ENCODE results near the gene EPS15.
A peak's percentile ranks its signal among the peaks of the same experiment; 100 is the strongest.
"Not testable (repeated sequence)": the region's sequence is repeated elsewhere in the genome, so short reads cannot be mapped to it uniquely, and the experiment has no call there.

The EPS15 gene

DNA sequence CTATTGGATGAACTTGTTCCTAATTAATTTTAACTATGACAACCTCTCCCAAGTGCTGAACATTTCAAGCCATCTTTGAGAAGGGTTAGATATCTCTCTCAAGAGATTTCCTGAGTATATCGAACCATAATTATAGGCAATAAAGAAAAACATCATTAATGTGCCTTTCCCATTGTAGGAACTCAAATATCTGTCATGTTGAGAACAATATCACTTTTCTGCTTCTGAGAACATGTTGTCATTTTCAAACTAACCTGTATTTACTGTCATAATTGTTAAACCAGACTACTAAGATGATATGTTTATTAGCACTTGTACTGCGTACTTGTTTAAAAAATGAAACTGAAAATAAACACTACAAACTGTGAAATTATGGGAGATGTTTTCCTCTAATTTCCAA is 4.3 kb downstream of the EPS15 start:
- no peak for DNase-seq

DNA sequence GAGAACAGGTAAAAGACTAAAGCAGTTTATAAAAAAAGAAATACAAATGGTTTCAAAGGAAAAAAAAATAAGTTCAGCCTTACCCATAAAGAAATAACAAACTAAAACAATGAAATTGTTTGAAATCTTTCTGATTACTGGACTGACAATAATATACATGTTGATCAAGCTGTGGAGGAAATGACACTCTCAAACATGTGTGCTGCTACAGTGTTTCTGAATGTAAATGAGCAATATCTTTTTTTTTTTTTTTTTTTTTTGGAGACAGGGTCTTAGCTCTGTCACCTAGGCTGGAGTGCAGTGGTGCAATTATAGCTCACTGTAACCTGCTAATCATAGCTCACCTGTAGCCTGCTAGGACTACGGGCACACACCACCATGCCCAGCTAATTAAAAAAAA is 6.5 kb downstream of the EPS15 start:
- no peak for DNase-seq

DNA sequence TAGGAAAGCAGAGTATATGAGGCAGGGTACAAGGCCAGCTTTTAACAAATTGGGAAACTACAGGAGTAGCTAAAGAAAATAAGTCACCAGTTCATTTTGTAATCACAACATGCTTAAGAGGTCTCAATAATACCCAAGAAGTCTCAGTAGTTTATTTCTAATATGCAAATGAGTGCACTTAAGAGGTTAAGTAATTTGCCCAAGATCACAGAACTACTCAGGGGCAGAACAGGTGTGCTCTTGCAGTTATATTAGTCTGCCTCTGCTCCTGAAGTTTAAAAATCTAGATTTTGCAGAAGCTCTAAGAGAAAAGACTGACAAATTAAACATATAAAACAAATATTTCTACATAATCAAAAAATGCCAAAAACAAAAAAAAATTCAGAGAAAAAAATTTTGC is 6.9 kb downstream of the EPS15 start:
- no peak for DNase-seq

GRCh38 chr1:51509773-51510172 is 9.3 kb downstream of the EPS15 start:
- DNase-seq: no peak

GRCh38 chr1:51506537-51506936 is 12.5 kb downstream of the EPS15 start:
- DNase-seq: no peak

GRCh38 chr1:51504806-51505525 is 14.1 kb downstream of the EPS15 start:
- DNase-seq: peak; percentile 37

- DNase-seq: peak; percentile 50
Observed at GRCh38 chr1:51501218-51501630, 17.8 kb downstream of the EPS15 start.

GRCh38 chr1:51499694-51500093 is 19.4 kb downstream of the EPS15 start:
- no peak for DNase-seq

- DNase-seq: no peak
Observed at GRCh38 chr1:51498924-51499323, 20.1 kb downstream of the EPS15 start.

- DNase-seq: no peak
Observed at GRCh38 chr1:51497340-51497739, 21.7 kb downstream of the EPS15 start.

DNA sequence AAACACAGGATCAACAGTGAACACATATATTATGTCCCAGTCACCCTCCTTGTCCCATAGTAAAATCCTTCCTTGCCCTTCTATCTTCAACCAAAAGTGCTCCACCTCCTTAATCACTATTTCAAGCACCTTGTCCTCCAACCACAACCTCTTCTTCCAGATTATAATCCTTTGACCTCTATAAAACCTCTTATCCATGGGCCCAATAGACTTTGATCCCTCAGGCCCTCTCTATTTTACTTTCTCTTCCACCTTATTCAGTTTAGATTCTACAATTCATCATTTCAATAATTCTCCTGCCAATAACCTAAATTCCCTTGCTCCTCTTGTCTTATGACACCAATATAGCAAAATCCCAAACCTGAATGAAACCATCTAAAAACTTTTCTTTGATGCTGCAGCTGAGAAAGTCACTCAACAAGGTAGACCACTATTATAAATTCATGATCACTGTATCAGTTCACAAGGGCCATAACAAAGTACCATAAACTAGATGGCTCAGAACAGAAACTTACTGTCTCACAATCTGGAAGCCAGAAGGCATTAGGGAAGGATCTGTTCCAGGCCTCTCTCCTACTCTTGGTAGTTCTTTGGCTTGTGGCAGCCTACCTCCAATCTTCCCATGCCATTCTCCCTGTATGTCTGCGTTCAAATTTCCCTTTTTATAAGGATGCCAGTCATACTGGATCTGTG is 24.8 kb downstream of the EPS15 start:
- DNase-seq: no peak

DNA sequence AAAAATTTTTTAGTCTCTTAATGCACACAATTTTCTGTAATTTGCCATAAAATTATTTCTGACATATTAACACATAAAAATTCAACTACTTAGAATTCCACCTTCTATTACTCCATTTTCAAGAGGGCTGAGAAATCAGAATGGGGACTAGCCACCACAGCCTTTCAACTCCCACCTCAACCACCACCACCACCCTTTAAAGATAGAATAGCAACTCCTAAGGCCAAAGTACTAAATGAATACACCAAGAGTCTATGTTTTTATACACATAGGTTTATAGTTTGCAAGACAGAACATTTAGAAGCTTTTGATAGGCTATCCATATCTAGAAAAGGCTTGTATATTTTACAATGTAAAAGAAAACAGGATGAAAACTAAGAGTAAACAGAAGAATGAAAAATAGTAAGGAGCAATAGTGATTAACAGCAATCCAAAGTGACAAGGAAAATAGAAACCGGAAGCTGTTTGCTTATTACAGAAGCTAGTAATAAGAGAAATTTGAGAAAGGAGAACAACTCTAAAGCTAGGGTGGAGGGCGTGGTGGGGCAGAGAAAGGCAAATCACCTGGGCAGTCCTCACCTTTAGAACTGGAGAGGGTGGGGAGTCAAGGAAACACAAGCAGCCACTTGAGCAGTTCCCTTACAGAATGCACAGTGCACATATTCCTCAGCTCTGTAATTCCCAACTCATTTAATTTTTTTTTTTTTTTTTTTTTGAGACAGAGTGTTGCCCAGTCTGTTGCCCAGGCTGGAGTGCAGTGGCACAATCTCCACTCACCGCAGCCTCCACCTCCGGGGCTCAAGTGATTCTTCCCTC is 27.7 kb downstream of the EPS15 start:
- no peak for DNase-seq

GRCh38 chr1:51489472-51489871 is 29.6 kb downstream of the EPS15 start:
- DNase-seq: no peak

DNA sequence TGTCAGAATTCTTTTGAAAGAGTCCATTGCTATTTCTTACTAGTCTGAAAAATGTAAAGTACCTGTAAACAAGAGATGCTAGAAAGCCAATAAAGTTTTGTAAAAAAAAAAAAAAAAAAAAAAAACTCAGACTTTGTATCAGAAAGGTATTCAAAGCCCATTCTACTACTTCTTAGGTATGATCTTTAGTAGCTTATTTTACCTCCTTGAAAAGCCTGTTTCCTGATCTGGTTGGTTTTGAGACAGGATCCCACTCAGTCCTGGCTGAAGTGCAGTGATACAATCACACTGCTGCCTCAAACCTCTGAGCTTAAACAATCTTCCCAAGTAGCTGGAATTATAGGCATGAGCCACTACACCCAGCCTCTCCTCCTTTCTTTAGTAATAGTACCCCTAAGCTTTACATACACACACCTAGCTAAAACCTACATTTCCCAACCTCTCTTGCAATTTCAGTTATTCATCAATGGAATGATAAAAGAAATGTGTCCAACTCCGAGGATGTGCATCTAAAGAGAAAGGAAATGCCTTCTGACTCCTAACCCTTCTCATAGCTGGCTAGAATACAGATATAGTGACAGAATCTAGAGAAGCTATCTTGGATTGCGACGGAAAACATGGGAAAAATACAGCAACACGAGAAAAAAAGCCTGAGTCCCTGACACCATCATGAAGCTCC is 30.6 kb downstream of the EPS15 start:
- no peak for DNase-seq

DNA sequence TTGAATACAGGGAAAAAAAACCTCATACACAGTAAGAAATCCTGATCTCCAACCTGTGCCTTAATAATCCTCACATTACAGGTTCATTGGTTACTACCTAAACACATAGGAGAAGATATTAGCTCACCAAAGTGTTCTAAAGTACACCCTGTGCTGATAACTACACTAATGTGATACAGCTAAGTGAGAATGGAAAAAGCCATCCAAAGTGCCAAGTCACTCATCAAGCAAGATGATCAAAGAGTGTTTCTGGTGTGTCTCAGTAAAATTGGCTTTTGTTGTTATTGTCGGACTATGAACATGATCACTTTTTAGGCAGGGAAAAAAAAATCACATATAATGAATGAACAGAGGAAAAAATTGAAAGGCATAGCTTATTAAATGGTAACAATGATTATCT is 31.4 kb downstream of the EPS15 start:
- no peak for DNase-seq

DNA sequence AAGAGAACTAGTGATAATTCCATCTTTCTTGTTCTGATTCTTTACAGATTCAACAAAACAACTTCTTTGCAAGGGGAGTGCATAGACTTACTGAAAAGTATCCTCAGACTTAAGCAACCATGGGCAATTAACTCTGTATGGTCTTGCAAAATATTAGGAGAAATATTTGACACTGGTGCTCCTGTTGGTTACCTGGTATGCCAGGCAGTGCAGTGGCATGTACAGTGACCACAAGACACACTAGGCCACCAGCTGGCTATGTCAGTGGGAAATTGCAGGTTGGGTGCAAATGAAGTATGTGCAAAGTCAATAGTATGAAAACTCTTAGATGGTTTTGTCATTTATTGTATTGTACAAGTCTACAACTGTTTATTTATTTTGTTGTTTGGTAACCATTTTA is 34.5 kb downstream of the EPS15 start:
- DNase-seq: no peak

GRCh38 chr1:51482881-51483280 is 36.2 kb downstream of the EPS15 start:
- DNase-seq: no peak

- DNase-seq: not testable (repeated sequence)
Observed at GRCh38 chr1:51474832-51475620, 44.0 kb downstream of the EPS15 start.

GRCh38 chr1:51473331-51474115 is 45.5 kb downstream of the EPS15 start:
- DNase-seq: no peak

DNA sequence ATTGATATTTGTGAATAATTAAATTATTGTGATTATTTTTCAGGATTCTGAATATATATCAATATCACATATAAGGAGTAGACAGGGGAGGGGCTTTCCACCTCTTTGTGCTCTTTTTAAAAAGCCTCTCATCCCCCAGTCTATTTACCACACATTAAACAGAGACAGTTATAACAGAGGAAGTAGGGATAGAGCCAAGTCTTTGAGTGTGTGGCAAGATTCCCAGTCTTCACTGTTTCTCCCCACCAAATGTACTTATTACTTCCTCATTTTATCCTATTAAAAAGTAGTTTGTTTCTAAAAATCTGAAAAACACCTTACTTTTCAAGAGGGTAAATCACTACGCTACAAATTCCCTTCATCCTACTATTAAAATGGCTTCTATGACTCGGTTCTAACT is 46.7 kb downstream of the EPS15 start:
- no peak for DNase-seq

DNA sequence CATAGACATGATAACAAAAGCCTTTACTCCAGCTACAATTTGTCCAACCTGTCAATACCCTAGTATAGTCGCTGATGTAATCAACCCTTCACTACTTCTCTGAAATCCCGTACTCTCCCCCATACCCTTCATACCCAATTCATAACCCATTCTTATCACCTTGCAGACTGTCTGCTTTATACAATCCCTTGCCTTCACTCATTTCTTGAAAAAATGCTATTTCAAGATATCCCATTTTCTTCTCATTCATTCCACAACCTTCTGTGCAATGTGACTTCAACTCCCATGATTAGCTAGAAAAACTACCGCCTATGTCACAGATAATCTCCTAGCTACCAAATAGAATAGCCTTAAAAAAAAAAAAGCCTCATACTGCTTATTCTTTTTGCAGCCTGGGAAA is 49.5 kb downstream of the EPS15 start:
- no peak for DNase-seq

DNA sequence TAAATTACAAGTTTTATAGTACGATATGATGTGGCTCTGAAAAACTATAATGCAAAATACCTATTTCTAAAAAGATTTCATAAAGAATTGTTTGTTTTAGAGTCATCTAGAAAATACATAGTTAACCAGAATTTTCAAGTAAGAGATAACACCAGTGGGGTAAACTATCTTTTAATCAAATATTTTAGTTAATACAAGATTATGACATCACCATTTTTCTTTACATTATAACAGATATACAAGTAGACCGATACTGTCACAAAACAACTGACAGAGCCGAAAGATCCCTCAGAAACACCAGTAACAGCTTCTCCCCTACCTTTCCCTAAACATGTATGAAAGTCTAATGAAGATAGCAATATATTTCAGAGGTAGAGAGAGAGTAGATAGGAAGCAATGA is 54.2 kb downstream of the EPS15 start:
- no peak for DNase-seq
